Neural crest cell (in vitro differentiated cells): ENCODE data around the gene CYTH1. TPM values are rescaled to one million over a fixed set of nuclear protein-coding genes. Genes with fewer than 3 reads are reported as not detected.

Source experiments
- DNase-seq: peaks from one replicate; pipeline ENCODE4 v3.0.0; 2021; ENCODE audit warnings: low read depth, mixed read lengths, low spot score
- H3K27ac Mint-ChIP-seq: one replicate; pipeline ENCODE4 v1.8.0; 2021; ENCODE audit warnings: mild to moderate bottlenecking, mixed read lengths; ENCODE audit not compliant: unreplicated experiment
- H3K27me3 Mint-ChIP-seq: 2 replicates; pipeline ENCODE4 v1.8.0; 2021; ENCODE audit warnings: low read depth, mild to moderate bottlenecking, mixed read lengths
- H3K36me3 Mint-ChIP-seq: 2 replicates; pipeline ENCODE4 v1.8.0; 2021; ENCODE audit warnings: low read depth, mild to moderate bottlenecking, mixed read lengths
- H3K4me1 Mint-ChIP-seq: 2 replicates; pipeline ENCODE4 v1.8.0; 2021; ENCODE audit warnings: mixed read lengths
- H3K4me3 Mint-ChIP-seq: one replicate; pipeline ENCODE4 v1.8.0; 2021; ENCODE audit warnings: mild to moderate bottlenecking, mixed read lengths
- H3K9me3 Mint-ChIP-seq: 2 replicates; pipeline ENCODE4 v1.8.0; 2021; ENCODE audit warnings: mixed read lengths
- CTCF ChIP-seq: fragments of 200-600 bp; sonication (generic); conservative IDR thresholded peaks from 2 replicates; pipeline ENCODE4 v1.5.0; 2021; ENCODE audit warnings: antibody characterized with exemption, mild to moderate bottlenecking
- total RNA-seq: library from RNA; stranded (reverse); gene quantifications from 2 replicates; pipeline ENCODE4 v1.2.1, GENCODE V29; 2021

CYTH1 gene
- total RNA-seq, 1 donor from 2014 or later, result 26.8 TPM

- Mint-ChIP-seq H3K27ac (no peak overlapping the region), H3K9me3 (no peaks in the 10 kb centered on the region), H3K4me1 (peaks cover 19% of the 10 kb centered on the region), H3K27me3 (no peaks in the 10 kb centered on the region), H3K36me3 (no peaks in the 10 kb centered on the region), H3K4me3 (no peak overlapping the region)
- DNase-seq, result no peak
- TF ChIP-seq CTCF, result no peak
Measured at GRCh38 chr17:78644224-78644623, 137.8 kb downstream of the CYTH1 start.

- Mint-ChIP-seq H3K4me1 (peaks cover 19% of the 10 kb centered on the region), H3K27me3 (no peaks in the 10 kb centered on the region), H3K36me3 (no peaks in the 10 kb centered on the region), H3K9me3 (no peaks in the 10 kb centered on the region), H3K27ac (peak overlapping the region; percentile 60), H3K4me3 (no peak overlapping the region)
- DNase-seq, result no peak
- TF ChIP-seq CTCF, result no peak
Measured at GRCh38 chr17:78643326-78643725, 138.7 kb downstream of the CYTH1 start.

- Mint-ChIP-seq H3K36me3 (no peaks in the 10 kb centered on the region), H3K4me3 (no peak overlapping the region), H3K9me3 (no peaks in the 10 kb centered on the region), H3K27me3 (no peaks in the 10 kb centered on the region), H3K4me1 (peaks cover 19% of the 10 kb centered on the region), H3K27ac (no peak overlapping the region)
- TF ChIP-seq CTCF, result no peak
- DNase-seq, result no peak
Measured at GRCh38 chr17:78642707-78643106, 139.4 kb downstream of the CYTH1 start.

DNA sequence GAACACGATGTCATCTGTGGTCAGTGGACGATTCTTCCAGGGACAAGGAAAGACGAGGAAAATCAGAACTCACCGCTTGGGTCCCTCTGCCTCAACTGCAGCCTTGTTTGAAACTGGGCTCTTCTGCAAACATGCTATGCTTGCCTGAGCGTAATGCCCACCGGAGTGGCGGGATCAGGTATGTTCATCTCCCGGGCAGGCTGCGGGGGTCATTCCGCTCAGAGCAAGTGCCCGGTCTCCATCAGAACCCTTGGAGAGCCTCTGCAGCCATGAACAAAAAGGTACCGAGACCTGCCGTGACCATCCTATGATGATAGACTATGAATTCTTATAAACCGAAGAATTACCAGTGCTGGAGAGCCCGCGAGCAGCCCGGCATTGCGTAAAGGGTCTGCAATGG lies 140.4 kb downstream of the CYTH1 start:
- Mint-ChIP-seq H3K27me3 (no peaks in the 10 kb centered on the region), H3K27ac (no peak overlapping the region)
- TF ChIP-seq CTCF, result no peak

DNA sequence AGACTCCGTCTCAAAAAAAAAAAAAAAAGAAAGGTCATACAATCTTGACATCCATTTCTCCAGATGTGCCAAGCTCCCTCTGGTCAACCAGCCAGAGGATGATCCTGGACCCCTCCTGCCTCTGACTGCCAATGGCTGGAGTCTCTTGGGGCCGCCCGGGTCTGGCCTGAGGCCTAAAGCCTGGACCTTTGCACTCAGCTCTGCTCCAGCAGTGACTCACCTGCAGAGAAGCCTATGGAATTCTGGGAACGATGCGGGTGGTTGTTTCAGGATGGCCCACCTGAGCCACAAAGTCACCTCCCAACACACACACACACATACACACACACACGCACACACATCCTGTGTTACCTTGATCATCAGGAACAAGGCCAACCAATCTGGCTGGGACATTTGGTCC lies 140.8 kb downstream of the CYTH1 start:
- peaks cover 9% of the 10 kb centered on the region for H3K4me1 Mint-ChIP-seq
- H3K27ac Mint-ChIP-seq, result no peak overlapping the region
- TF ChIP-seq CTCF, result no peak
- no peak for DNase-seq
- no peaks in the 10 kb centered on the region for H3K27me3 Mint-ChIP-seq
- H3K36me3 Mint-ChIP-seq, result no peaks in the 10 kb centered on the region
- no peak overlapping the region for H3K4me3 Mint-ChIP-seq
- H3K9me3 Mint-ChIP-seq, result no peaks in the 10 kb centered on the region

More for the DNA sequence above, 140.4 kb downstream of the CYTH1 start:
- no peak overlapping the region for H3K4me3 Mint-ChIP-seq
- DNase-seq, result no peak
- H3K36me3 Mint-ChIP-seq, result no peaks in the 10 kb centered on the region
- peaks cover 12% of the 10 kb centered on the region for H3K4me1 Mint-ChIP-seq
- no peaks in the 10 kb centered on the region for H3K9me3 Mint-ChIP-seq

DNA sequence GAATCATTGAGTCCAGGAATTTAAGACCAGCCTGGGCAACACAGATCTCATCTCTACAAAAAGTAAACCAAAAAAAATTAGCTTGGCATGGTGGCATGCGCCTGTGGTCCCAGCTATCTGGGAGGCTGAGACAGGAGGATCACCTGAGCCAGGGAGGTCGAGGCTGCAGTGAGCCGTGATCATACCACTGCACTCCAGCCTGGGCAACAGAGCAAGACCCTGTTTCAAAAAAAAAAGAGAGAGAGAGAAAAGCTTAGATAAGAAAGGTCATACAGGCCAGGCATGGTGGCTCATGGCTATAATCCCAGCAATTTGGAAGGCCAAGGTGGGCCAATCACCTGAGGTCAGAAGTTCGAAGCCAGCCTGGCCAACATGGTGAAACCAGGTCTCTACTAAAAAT lies 141.4 kb downstream of the CYTH1 start:
- H3K4me1 Mint-ChIP-seq, result peaks cover 6% of the 10 kb centered on the region
- no peak overlapping the region for H3K27ac Mint-ChIP-seq
- no peak for TF ChIP-seq CTCF
- no peak overlapping the region for H3K4me3 Mint-ChIP-seq
- DNase-seq, result no peak
- H3K36me3 Mint-ChIP-seq, result no peaks in the 10 kb centered on the region
- H3K27me3 Mint-ChIP-seq, result no peaks in the 10 kb centered on the region
- H3K9me3 Mint-ChIP-seq, result no peaks in the 10 kb centered on the region
